ENCODE measurements around the gene DDR2. TPM values are rescaled to one million over a fixed set of nuclear protein-coding genes. Genes with fewer than 3 reads are reported as not detected.

Gene DDR2
- total and polyA plus RNA-seq, 8 donors, result 1.4 to 14.6 (median 3.3) TPM

DNA sequence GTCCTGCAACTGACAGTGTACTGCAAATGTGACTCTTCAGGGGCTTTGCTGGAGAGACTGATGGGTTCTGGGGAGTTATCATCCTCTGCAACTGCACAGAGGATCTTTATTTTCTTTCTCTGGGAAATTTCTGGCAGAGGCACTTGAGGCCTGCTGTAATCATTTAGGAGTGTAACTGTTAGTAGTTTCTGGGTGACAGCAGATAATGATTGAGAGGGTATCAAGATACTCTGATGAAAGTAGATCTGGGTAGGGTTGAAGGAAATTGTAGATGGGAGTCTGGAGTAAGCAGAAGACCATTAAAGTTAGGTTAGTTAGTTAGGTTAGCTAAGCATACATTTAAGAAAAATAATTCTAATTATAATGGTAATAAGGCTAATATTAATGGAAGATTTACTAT lies 11.0 kb upstream of the DDR2 start:
- no peaks in the 10 kb centered on the region for H3K4me1 ChIP-seq
- TF ChIP-seq CTCF (IDR thresholded peaks at IDR 0.05), result no peak
- ATAC-seq (no peak), DNase-seq (no peak), FAIRE-seq (no peak)
- intact Hi-C loops (cut with DNase I), result no loop called here
- no peaks in the 10 kb centered on the region for H3K9me3 ChIP-seq
- no peak overlapping the region for H3K27ac ChIP-seq
- H3K4me3 ChIP-seq, result no peak overlapping the region
- H3K36me3 ChIP-seq, result no peaks in the 10 kb centered on the region
- no peaks in the 10 kb centered on the region for H3K27me3 ChIP-seq

DNA sequence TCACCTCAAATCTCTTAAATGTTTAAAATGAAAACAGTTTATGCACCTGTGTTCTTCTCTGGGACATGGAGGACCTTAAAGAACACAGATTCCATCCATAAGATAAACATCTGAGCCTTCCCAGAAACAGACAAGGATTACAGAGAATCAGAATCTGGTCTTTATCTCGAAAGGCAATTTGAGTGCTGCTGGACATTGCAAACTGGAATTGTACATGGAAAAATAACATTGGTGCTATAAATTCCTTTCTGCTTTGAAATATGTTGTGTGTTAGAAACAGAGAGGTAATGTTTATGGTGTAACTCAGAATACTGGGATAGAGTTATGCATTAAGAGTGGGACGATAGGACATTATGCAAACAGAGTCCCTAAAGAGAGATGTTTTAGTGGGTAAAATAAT lies 6.6 kb upstream of the DDR2 start:
- 72 to 84% methylated on average over 2 of the region's 2 CpGs for WGBS, 2 donors
- FAIRE-seq, result no peak

DNA sequence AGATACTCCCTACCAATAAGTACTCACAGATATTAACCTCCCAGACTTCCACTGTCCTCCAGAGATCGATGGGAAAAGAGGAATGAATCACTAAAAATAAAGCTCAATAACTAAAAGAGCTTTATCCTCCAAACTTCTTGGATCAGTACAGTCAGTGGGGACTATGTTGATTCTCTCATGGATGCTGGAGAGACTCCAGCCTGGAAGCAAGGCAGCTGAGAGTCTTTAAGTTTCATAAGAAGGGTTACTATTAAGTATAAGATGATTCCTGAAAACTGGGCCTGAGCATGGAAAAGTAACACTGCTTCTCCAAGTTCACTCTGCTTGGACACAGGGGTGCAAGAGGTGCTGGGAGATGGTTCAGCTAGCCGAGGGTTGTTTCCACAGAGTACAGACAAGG lies 6.2 kb upstream of the DDR2 start:
- 67 to 71% methylated on average over 2 of the region's 2 CpGs for WGBS, 2 donors
- Histone ChIP-seq H3K4me1 (peaks cover 0 to 4% (median 0%) of the 10 kb centered on the region in 3 donors), H3K36me3 (no peaks in the 10 kb centered on the region), H3K27ac (no peak overlapping the region), H3K4me3 (no peak overlapping the region), H3K9me3 (no peaks in the 10 kb centered on the region), H3K27me3 (no peaks in the 10 kb centered on the region)
- no peak for TF ChIP-seq CTCF (IDR thresholded peaks at IDR 0.05)
- intact Hi-C loops (cut with DNase I), result no loop called here
- no peak for DNase-seq
- no peak for FAIRE-seq
- peak in 2 of 4 donors; percentile 14 to 25 for ATAC-seq

More for the DNA sequence above, 6.6 kb upstream of the DDR2 start:
- H3K36me3 ChIP-seq, result no peaks in the 10 kb centered on the region
- H3K27me3 ChIP-seq, result no peaks in the 10 kb centered on the region
- no peak overlapping the region for H3K4me3 ChIP-seq
- no peaks in the 10 kb centered on the region for H3K9me3 ChIP-seq
- ATAC-seq (no peak), DNase-seq (no peak)
- H3K4me1 ChIP-seq, result peaks cover 0 to 4% (median 0%) of the 10 kb centered on the region in 3 donors
- intact Hi-C loops (cut with DNase I), result no loop called here
- no peak overlapping the region for H3K27ac ChIP-seq
- TF ChIP-seq CTCF (IDR thresholded peaks at IDR 0.05), result no peak

GRCh38 chr1:162626761-162627160 lies 5.5 kb upstream of the DDR2 start:
- H3K4me3 ChIP-seq, result no peak overlapping the region

More at GRCh38 chr1:162626761-162627160, 5.5 kb upstream of the DDR2 start:
- 15 to 22% methylated on average over 2 of the region's 2 CpGs for WGBS, 2 donors
- H3K4me1 ChIP-seq, result peaks cover 0 to 4% (median 0%) of the 10 kb centered on the region in 3 donors
- no peak overlapping the region for H3K27ac ChIP-seq
- FAIRE-seq, result no peak
- TF ChIP-seq CTCF (IDR thresholded peaks at IDR 0.05), result no peak
- no peaks in the 10 kb centered on the region for H3K36me3 ChIP-seq
- peak in 2 of 4 donors; percentile 47 for ATAC-seq
- no peak for DNase-seq
- intact Hi-C loops (cut with DNase I), result no loop called here
- H3K27me3 ChIP-seq, result no peaks in the 10 kb centered on the region
- H3K9me3 ChIP-seq, result no peaks in the 10 kb centered on the region

All from pancreas (tissue), 10 donors.